Mammary epithelial cell (primary cell): Measurements from ENCODE around the gene SLC8B1.

ENCODE experiments used
- EZH2 ChIP-seq: IDR thresholded peaks from 2 replicates; pipeline ENCODE4 v1.6.1; 2012; ENCODE audit warnings: low read length, inconsistent platforms, borderline replicate concordance
- TF ChIP-seq, protein P1 (sequence below), 2 donors: IDR thresholded peaks in 1 of 2; conservative IDR thresholded peaks in 1 of 2; 2 replicates each; pipeline ENCODE4 v1.5.1; 2011 to 2012; ENCODE audit warnings: inconsistent platforms in 2 of 2, low read length in 2 of 2, mild to moderate bottlenecking in 2 of 2, control low read depth in 1 of 2, low read depth in 1 of 2; ENCODE audit not compliant: insufficient read depth in 1 of 2; ENCODE audit errors: extremely low read depth in 1 of 2

DNA sequence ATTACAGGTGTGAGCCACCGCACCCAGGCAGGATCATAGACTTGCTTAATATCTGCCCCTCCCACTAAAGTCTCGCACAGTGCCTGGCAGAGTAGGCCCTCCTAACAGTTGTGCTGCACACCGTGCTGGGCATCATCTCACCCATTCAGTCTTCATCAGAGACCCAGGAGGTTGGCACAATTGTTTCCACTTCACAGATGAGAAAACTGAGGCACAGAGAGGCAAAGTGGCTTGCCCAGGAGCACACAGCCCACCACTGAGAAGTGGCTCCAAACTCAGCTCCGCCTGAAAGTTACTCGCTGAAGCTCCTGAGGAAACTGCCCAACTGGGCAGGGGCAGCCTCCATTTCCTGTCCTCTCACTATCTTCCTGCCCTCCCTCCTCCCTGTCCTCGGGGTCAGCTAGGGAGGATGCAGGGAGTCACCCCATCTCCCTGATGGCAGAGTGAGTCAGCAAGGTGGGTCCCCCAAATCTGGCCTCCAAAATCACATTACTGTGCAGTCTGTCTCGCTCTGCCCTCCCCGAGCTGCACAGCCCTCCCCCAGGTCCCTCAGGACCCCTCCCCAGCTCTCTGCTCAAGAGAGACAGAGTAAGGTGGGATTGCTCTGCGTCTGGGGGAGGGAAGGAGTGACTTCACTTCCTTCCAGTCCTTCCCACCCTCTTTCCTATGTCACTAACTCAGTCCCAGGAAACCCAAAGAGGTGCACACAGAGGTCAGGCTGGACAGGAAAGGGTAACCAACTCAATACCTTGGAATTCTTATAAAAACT is 5.7 kb downstream of the SLC8B1 start:
- TF ChIP-seq, protein P1, sequence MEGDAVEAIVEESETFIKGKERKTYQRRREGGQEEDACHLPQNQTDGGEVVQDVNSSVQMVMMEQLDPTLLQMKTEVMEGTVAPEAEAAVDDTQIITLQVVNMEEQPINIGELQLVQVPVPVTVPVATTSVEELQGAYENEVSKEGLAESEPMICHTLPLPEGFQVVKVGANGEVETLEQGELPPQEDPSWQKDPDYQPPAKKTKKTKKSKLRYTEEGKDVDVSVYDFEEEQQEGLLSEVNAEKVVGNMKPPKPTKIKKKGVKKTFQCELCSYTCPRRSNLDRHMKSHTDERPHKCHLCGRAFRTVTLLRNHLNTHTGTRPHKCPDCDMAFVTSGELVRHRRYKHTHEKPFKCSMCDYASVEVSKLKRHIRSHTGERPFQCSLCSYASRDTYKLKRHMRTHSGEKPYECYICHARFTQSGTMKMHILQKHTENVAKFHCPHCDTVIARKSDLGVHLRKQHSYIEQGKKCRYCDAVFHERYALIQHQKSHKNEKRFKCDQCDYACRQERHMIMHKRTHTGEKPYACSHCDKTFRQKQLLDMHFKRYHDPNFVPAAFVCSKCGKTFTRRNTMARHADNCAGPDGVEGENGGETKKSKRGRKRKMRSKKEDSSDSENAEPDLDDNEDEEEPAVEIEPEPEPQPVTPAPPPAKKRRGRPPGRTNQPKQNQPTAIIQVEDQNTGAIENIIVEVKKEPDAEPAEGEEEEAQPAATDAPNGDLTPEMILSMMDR (conservative IDR thresholded peaks at IDR 0.05 in 1 of 2, IDR thresholded peaks at IDR 0.05 in 1 of 2; ENCODE audit: extremely low read depth in 1 of 2, insufficient read depth in 1 of 2, low read depth in 1 of 2, low read length in 2 of 2) = no peak
- no peak for TF ChIP-seq EZH2
